Common myeloid progenitor, CD34-positive (primary cell): ENCODE data around the gene ZNF608.
A peak's percentile ranks its signal among the peaks of the same experiment; 100 is the strongest.

Source experiments
- CTCF ChIA-PET: fragments of 350-600 bp; sonication (Branson Sonifier 250); formaldehyde crosslinking; loops from one replicate; lab custom pipeline; 2021; ENCODE audit warnings: antibody characterized with exemption; lab: Charles Lee
- POLR2A ChIA-PET: fragments of 350-600 bp; sonication (Branson Sonifier 250); formaldehyde crosslinking; loops from one replicate; lab custom pipeline; 2021; ENCODE audit warnings: antibody characterized with exemption; lab: Charles Lee
- DNase-seq, 3 donors: peaks; one replicate each; pipeline versions ENCODE4 v3.0.0 to v3.0.0-alpha.2; 2013
- H3K27ac ChIP-seq, 2 experiments: 1 replicate in 1 of 2; 2 replicates in 1 of 2; pipeline ENCODE4 v1.7.0; 2013; ENCODE audit warnings: inconsistent platforms in 2 of 2, low read length in 2 of 2, mild to moderate bottlenecking in 2 of 2, low read depth in 1 of 2, moderate library complexity in 1 of 2; ENCODE audit not compliant: severe bottlenecking in 2 of 2, insufficient read depth in 1 of 2, poor library complexity in 1 of 2
- H3K27me3 ChIP-seq, 5 experiments: replicated peaks in 2 of 5; 1 replicate in 3 of 5; 2 replicates in 2 of 5; pipeline versions ENCODE4 v1.6.1 to v1.7.0; 2013; ENCODE audit warnings: low read length in 4 of 5, mild to moderate bottlenecking in 2 of 5, moderate library complexity in 2 of 5, inconsistent platforms in 1 of 5; ENCODE audit not compliant: insufficient read depth in 5 of 5, control insufficient read depth in 4 of 5
- H3K36me3 ChIP-seq, 4 experiments: 1 replicate in 2 of 4; 2 replicates in 2 of 4; pipeline versions ENCODE4 v1.6.1 to v1.7.0; 2013; ENCODE audit warnings: low read length in 3 of 4, control low read depth in 1 of 4, mild to moderate bottlenecking in 1 of 4; ENCODE audit not compliant: control insufficient read depth in 4 of 4, insufficient read depth in 4 of 4
- H3K4me1 ChIP-seq, 4 experiments: 1 replicate in 3 of 4; 2 replicates in 1 of 4; pipeline versions ENCODE4 v1.6.1 to v1.7.1; 2013; ENCODE audit warnings: low read length in 3 of 4, mild to moderate bottlenecking in 3 of 4, control low read depth in 1 of 4, inconsistent platforms in 1 of 4, moderate library complexity in 1 of 4; ENCODE audit not compliant: control insufficient read depth in 4 of 4, insufficient read depth in 4 of 4; ENCODE audit errors: control extremely low read depth in 1 of 4
- H3K4me3 ChIP-seq, 7 experiments: 1 replicate in 4 of 7; 2 replicates in 3 of 7; pipeline versions ENCODE4 v1.5.1 to v1.7.0; 2013; ENCODE audit warnings: mild to moderate bottlenecking in 7 of 7, low read length in 6 of 7, moderate library complexity in 6 of 7, inconsistent platforms in 2 of 7, low read depth in 2 of 7, control low read depth in 1 of 7; ENCODE audit not compliant: insufficient read depth in 4 of 7, control insufficient read depth in 1 of 7; ENCODE audit errors: extremely low read depth in 1 of 7
- H3K9me3 ChIP-seq, 5 experiments: 1 replicate in 4 of 5; 2 replicates in 1 of 5; pipeline versions ENCODE4 v1.6.1 to v1.7.1; 2013; ENCODE audit warnings: low read length in 4 of 5, mild to moderate bottlenecking in 2 of 5, inconsistent platforms in 1 of 5, low read depth in 1 of 5, moderate library complexity in 1 of 5; ENCODE audit not compliant: control insufficient read depth in 4 of 5, insufficient read depth in 2 of 5; ENCODE audit errors: control extremely low read depth in 1 of 5
- WGBS: methylation state at CpG from one replicate; pipeline ENCODE4 v1.1.5; 2013; ENCODE audit not compliant: insufficient coverage; 5-methylcytosine and 5-hydroxymethylcytosine counted together

The ZNF608 gene

GRCh38 chr5:124746916-124747790, 714 bp upstream of the ZNF608 start:
- POLR2A ChIA-PET: interaction anchor here (0.7 kb wide), 1 partner anchor 165 kb away, joined by 4 read pairs; no protein-coding TSS in a partner anchor
- peaks cover 0 to under 1% (median 0%) of the 10 kb centered on the region in 4 experiments for H3K36me3 ChIP-seq
- no peaks in the 10 kb centered on the region for H3K27me3 ChIP-seq
- peak overlapping the region; percentile 20 to 96 (median 85) for H3K4me3 ChIP-seq
- CTCF ChIA-PET: interaction anchor here (1.0 to 1.4 kb wide), 3 partner anchors 8 to 23 kb away, joined by 3 read pairs; no protein-coding TSS in a partner anchor
- 0% methylated on average over 2 of the region's 32 CpGs for WGBS
- no peaks in the 10 kb centered on the region for H3K9me3 ChIP-seq
- peaks cover 13 to 56% (median 42%) of the 10 kb centered on the region in 4 experiments for H3K4me1 ChIP-seq
- peak overlapping the region; percentile 74 to 90 for H3K27ac ChIP-seq
- peak; percentile 93 to 97 (median 96) for DNase-seq

GRCh38 chr5:124745007-124745927, 1.2 kb downstream of the ZNF608 start:
- H3K27ac ChIP-seq: peak overlapping the region in 1 of 2 experiments; percentile 84
- peaks cover 13 to 56% (median 43%) of the 10 kb centered on the region in 4 experiments for H3K4me1 ChIP-seq
- no peak for DNase-seq
- H3K4me3 ChIP-seq: peak overlapping the region in 6 of 7 experiments; percentile 69 to 96 (median 90)
- H3K27me3 ChIP-seq: no peaks in the 10 kb centered on the region
- no peaks in the 10 kb centered on the region for H3K9me3 ChIP-seq
- POLR2A ChIA-PET: no interaction called here
- CTCF ChIA-PET: no interaction called here
- no CpG with 5 or more reads among the region's 8 CpGs for WGBS
- H3K36me3 ChIP-seq: peaks cover 0 to 2% (median 0%) of the 10 kb centered on the region in 4 experiments

- Histone ChIP-seq H3K9me3 (no peaks in the 10 kb centered on the region), H3K27ac (no peak overlapping the region), H3K36me3 (peaks cover 0 to 2% (median 0%) of the 10 kb centered on the region in 4 experiments), H3K4me3 (peak overlapping the region; percentile 13 to 82 (median 68)), H3K27me3 (no peaks in the 10 kb centered on the region), H3K4me1 (peaks cover 11 to 54% (median 42%) of the 10 kb centered on the region in 4 experiments)
- DNase-seq: peak in 1 of 3 donors; percentile 17
- ChIA-PET POLR2A (no interaction called here), CTCF (no interaction called here)
- WGBS: 25% methylated on average over 24 of the region's 27 CpGs
Measured at GRCh38 chr5:124744170-124744971, 2.1 kb downstream of the ZNF608 start.

- H3K4me1 ChIP-seq: peaks cover 11 to 53% (median 42%) of the 10 kb centered on the region in 4 experiments
- H3K4me3 ChIP-seq: peak overlapping the region; percentile 13 to 82 (median 68)
- peaks cover 0 to 2% (median 0%) of the 10 kb centered on the region in 4 experiments for H3K36me3 ChIP-seq
- CTCF ChIA-PET: no interaction called here
- POLR2A ChIA-PET: no interaction called here
- no peaks in the 10 kb centered on the region for H3K27me3 ChIP-seq
- no peaks in the 10 kb centered on the region for H3K9me3 ChIP-seq
- H3K27ac ChIP-seq: no peak overlapping the region
- WGBS: 25% methylated on average over 2 of the region's 5 CpGs
- DNase-seq: peak in 2 of 3 donors; percentile 10 to 35
Measured at GRCh38 chr5:124743602-124744169, 2.8 kb downstream of the ZNF608 start.

- DNase-seq: peak in 2 of 3 donors; percentile 17 to 41
- 84% methylated on average over 3 of the region's 8 CpGs for WGBS
- Histone ChIP-seq H3K4me3 (peak overlapping the region in 6 of 7 experiments; percentile 40 to 82 (median 70)), H3K27me3 (no peaks in the 10 kb centered on the region), H3K36me3 (peaks cover 0 to 2% (median 0%) of the 10 kb centered on the region in 4 experiments), H3K27ac (no peak overlapping the region), H3K9me3 (no peaks in the 10 kb centered on the region), H3K4me1 (peaks cover 13 to 53% (median 40%) of the 10 kb centered on the region in 4 experiments)
- ChIA-PET POLR2A (no interaction called here), CTCF (no interaction called here)
Measured at GRCh38 chr5:124742983-124743601, 3.3 kb downstream of the ZNF608 start.

GRCh38 chr5:124742521-124742920, 3.9 kb downstream of the ZNF608 start:
- no peak for DNase-seq
- peaks cover 17 to 48% (median 36%) of the 10 kb centered on the region in 4 experiments for H3K4me1 ChIP-seq
- H3K9me3 ChIP-seq: no peaks in the 10 kb centered on the region
- H3K27me3 ChIP-seq: no peaks in the 10 kb centered on the region
- H3K27ac ChIP-seq: no peak overlapping the region
- ChIA-PET POLR2A (no interaction called here), CTCF (no interaction called here)
- H3K4me3 ChIP-seq: peak overlapping the region in 2 of 7 experiments; percentile 68 to 72
- peaks cover 0 to 2% (median 0%) of the 10 kb centered on the region in 4 experiments for H3K36me3 ChIP-seq
- 93% methylated on average over 2 of the region's 4 CpGs for WGBS
